ENCODE measurements around the gene YWHAH. TPM values are rescaled to one million over a fixed set of nuclear protein-coding genes. Genes with fewer than 3 reads are reported as not detected.

The YWHAH gene
- total and polyA plus RNA-seq, 2 of the 4 experiments (the other 2 are of a cell fraction): 147 to 173 TPM

- POLR2A ChIA-PET (ENCODE audit: unreplicated experiment): no interaction called here
- Histone ChIP-seq H2AFZ (replicated peaks; ENCODE audit: low read length, poor library complexity) (no peak overlapping the region), H3K36me3 (ENCODE audit: control insufficient read depth, insufficient read depth, low read length) (peaks cover 13% of the 10 kb centered on the region), H2AK9ac (replicated peaks; ENCODE audit: low read depth, low read length, poor library complexity) (no peak overlapping the region), H3K14ac (replicated peaks; ENCODE audit: low read depth, low read length) (no peak overlapping the region; the same call in 1 of the 2 replicates), H3K27me3 (ENCODE audit: control insufficient read depth, insufficient read depth, low read length) (no peaks in the 10 kb centered on the region), H3K23ac (ENCODE audit: low read depth, low read length) (no peak overlapping the region), H3K56ac (ENCODE audit: extremely low read depth, insufficient read depth, low read length) (no peak overlapping the region), H3K9ac (ENCODE audit: low read depth, low read length) (no peak overlapping the region), H3K27ac (ENCODE audit: insufficient read depth, low read length) (no peak overlapping the region), H2BK20ac (ENCODE audit: low read depth, low read length) (no peak overlapping the region), H3K4me2 (ENCODE audit: low read depth, low read length) (no peak overlapping the region), H2BK15ac (ENCODE audit: low read depth, low read length) (no peak overlapping the region), H3K18ac (ENCODE audit: low read depth, low read length) (no peak overlapping the region), H4K91ac (ENCODE audit: insufficient read depth, low read depth, low read length) (no peak overlapping the region), H2BK5ac (ENCODE audit: low read depth, low read length, poor library complexity, severe bottlenecking) (no peak overlapping the region), H3K4ac (ENCODE audit: low read depth, low read length) (no peak overlapping the region), H3K4me1 (ENCODE audit: control insufficient read depth, insufficient read depth, low read length) (no peaks in the 10 kb centered on the region), H3K9me3 (ENCODE audit: control insufficient read depth, insufficient read depth, low read length) (no peaks in the 10 kb centered on the region), H3K4me3 (ENCODE audit: insufficient read depth, low read depth, low read length) (no peak overlapping the region), H3K9me1 (ENCODE audit: insufficient read depth, low read length) (peaks cover 6% of the 10 kb centered on the region; the same call in 1 of the 2 replicates), H4K20me1 (ENCODE audit: insufficient read depth, low read length) (no peaks in the 10 kb centered on the region), H3K79me1 (ENCODE audit: low read depth in 1 of 2, low read length in 2 of 2) (no peaks in the 10 kb centered on the region), H2BK120ac (ENCODE audit: low read depth, low read length) (no peak overlapping the region), H4K5ac (ENCODE audit: low read depth, low read length) (no peak overlapping the region), H2AK5ac (ENCODE audit: low read depth, low read length) (no peak overlapping the region), H4K8ac (ENCODE audit: low read depth in 2 of 2, low read length in 2 of 2) (no peak overlapping the region)
- no peak for ATAC-seq (ENCODE audit: low read depth)
- no peak for DNase-seq
- no TSS peak for BruUV-seq (replicated peaks)
- intact Hi-C loops (cut with micrococcal nuclease) (no loop called here), dilution Hi-C loops (cut with HindIII; ENCODE audit: low sequenced_read_pairs, unreplicated experiment) (no loop called here), in situ Hi-C loops (cut with MboI; ENCODE audit: low sequenced_read_pairs) (no loop called here)
- 97% methylated on average over 5 of the region's 10 CpGs; no CpG with 5 or more reads in 1 of the 2 experiments for WGBS, 2 experiments (ENCODE audit: extremely low coverage in 2 of 2, insufficient read length in 1 of 2)
- TF ChIP-seq BHLHE40 (IDR thresholded peaks at IDR 0.05; ENCODE audit: low read depth, low read length) (no peak), CEBPB (IDR thresholded peaks at IDR 0.05; ENCODE audit: low read depth, low read length) (no peak), NFE2L2 (IDR thresholded peaks at IDR 0.05; ENCODE audit: low read depth, low read length) (no peak), RAD21 (IDR thresholded peaks at IDR 0.05; ENCODE audit: low read length) (no peak), FOS (IDR thresholded peaks at IDR 0.05; ENCODE audit: low read depth, low read length) (no peak), CHD1 (IDR thresholded peaks at IDR 0.05; ENCODE audit: low read depth, low read length) (no peak), CTCF (conservative IDR thresholded peaks at IDR 0.05; ENCODE audit: low read depth, low read length) (no peak), RFX5 (IDR thresholded peaks at IDR 0.05; ENCODE audit: low read depth, low read length) (no peak), SMC3 (IDR thresholded peaks at IDR 0.05; ENCODE audit: low read depth, low read length) (no peak), RCOR1 (IDR thresholded peaks at IDR 0.05; ENCODE audit: insufficient replicate concordance, low read length) (no peak), POLR2A (IDR thresholded peaks at IDR 0.05; ENCODE audit: low read depth, low read length) (no peak), MAFK (IDR thresholded peaks at IDR 0.05; ENCODE audit: low read depth, low read length) (no peak), MXI1 (IDR thresholded peaks at IDR 0.05; ENCODE audit: borderline replicate concordance, low read depth, low read length) (no peak), MAZ (IDR thresholded peaks at IDR 0.05; ENCODE audit: borderline replicate concordance, low read depth, low read length) (no peak)
- TF ChIP-seq, protein P1, sequence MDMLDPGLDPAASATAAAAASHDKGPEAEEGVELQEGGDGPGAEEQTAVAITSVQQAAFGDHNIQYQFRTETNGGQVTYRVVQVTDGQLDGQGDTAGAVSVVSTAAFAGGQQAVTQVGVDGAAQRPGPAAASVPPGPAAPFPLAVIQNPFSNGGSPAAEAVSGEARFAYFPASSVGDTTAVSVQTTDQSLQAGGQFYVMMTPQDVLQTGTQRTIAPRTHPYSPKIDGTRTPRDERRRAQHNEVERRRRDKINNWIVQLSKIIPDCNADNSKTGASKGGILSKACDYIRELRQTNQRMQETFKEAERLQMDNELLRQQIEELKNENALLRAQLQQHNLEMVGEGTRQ (IDR thresholded peaks at IDR 0.05; ENCODE audit: low read depth, low read length): no peak
- TF ChIP-seq, protein P2, sequence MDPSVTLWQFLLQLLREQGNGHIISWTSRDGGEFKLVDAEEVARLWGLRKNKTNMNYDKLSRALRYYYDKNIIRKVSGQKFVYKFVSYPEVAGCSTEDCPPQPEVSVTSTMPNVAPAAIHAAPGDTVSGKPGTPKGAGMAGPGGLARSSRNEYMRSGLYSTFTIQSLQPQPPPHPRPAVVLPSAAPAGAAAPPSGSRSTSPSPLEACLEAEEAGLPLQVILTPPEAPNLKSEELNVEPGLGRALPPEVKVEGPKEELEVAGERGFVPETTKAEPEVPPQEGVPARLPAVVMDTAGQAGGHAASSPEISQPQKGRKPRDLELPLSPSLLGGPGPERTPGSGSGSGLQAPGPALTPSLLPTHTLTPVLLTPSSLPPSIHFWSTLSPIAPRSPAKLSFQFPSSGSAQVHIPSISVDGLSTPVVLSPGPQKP (IDR thresholded peaks at IDR 0.05; ENCODE audit: borderline replicate concordance, low read depth, low read length): no peak
- CTCF ChIA-PET: no interaction called here
These were observed 39.0 kb upstream of the YWHAH start for GRCh38 chr22:31905356-31905755.
